Transverse colon (tissue), 4 donors: ENCODE results near the gene HCK. TPM values are rescaled to one million over a fixed set of nuclear protein-coding genes. Genes with fewer than 3 reads are reported as not detected.

Experiments
- DNase-seq: peaks from one replicate; pipeline ENCODE4 v3.0.0-alpha.2; 2019
- H3K27ac ChIP-seq, 4 donors: fragments of 200-600 bp; sonication (generic); 2 replicates each; pipeline ENCODE4 v1.5.1; 2016 to 2018; ENCODE audit warnings: inconsistent platforms in 4 of 4
- H3K27me3 ChIP-seq: fragments of 200-600 bp; sonication (generic); 2 replicates; pipeline ENCODE4 v1.5.1; 2017; ENCODE audit warnings: inconsistent platforms
- H3K36me3 ChIP-seq, 4 donors: fragments of 200-600 bp; sonication (generic); 2 replicates each; pipeline ENCODE4 v1.5.1; 2017 to 2019; ENCODE audit warnings: inconsistent platforms in 4 of 4
- H3K4me1 ChIP-seq, 4 donors: fragments of 200-600 bp; sonication (generic); 2 replicates each; pipeline ENCODE4 v1.5.1; 2017 to 2020; ENCODE audit warnings: inconsistent platforms in 4 of 4
- H3K4me3 ChIP-seq, 4 donors: fragments of 200-600 bp; sonication (generic); 1 replicate in 1 of 4; 2 replicates in 3 of 4; pipeline versions ENCODE4 v1.5.1 to v1.6.1; 2017 to 2019; ENCODE audit warnings: inconsistent platforms in 4 of 4
- H3K9me3 ChIP-seq, 2 donors: fragments of 200-600 bp; sonication (generic); 2 replicates each; pipeline ENCODE4 v1.5.1; 2017 to 2019; ENCODE audit warnings: inconsistent platforms in 2 of 2
- EP300 ChIP-seq: sonication (generic); formaldehyde crosslinking; IDR thresholded peaks from one replicate; pipeline ENCODE4 v1.6.1; 2017; ENCODE audit warnings: antibody characterized with exemption, low read depth
- POLR2A ChIP-seq: fragments of 450-650 bp; IDR thresholded peaks from one replicate; pipeline ENCODE4 v1.6.1; 2016; ENCODE audit warnings: antibody characterized with exemption, mild to moderate bottlenecking, moderate library complexity
- POLR2AphosphoS5 ChIP-seq, 3 donors: sonication (generic); formaldehyde crosslinking; IDR thresholded peaks; one replicate each; pipeline ENCODE4 v1.6.1; 2016; ENCODE audit warnings: antibody characterized with exemption in 3 of 3
- WGBS, 2 donors: methylation state at CpG; one replicate each; pipeline ENCODE4 v1.1.5; 2018; ENCODE audit warnings: low coverage in 1 of 2; 5-methylcytosine and 5-hydroxymethylcytosine counted together
- in situ Hi-C, 4 donors: fragments of 200-750 bp; cut with MboI; loops; one replicate each; pipeline versions ENCODE4 v1.15.0 to v1.15.1; 2017; ENCODE audit warnings: low sequenced_read_pairs in 3 of 4, low pct_ligation_motif_present in 1 of 4, low pct_unique_long_range_greater_than_20kb in 1 of 4
- intact Hi-C: fragments of 100-400 bp; cut with DNase I; formaldehyde crosslinking; loops from one replicate; pipeline ENCODE4 v1.15.1; 2023; ENCODE audit warnings: low total_unique reads
- total RNA-seq, 4 donors: library from RNA; depleted of rRNA; stranded (reverse); fragments of >200 nt; gene quantifications; one replicate each; pipeline ENCODE4 v1.1.0, GENCODE V29; 2016
- TF ChIP-seq, protein P1 (sequence below), 5 experiments: fragments of 200-600 bp in 3 of 5; fragments of 450-650 bp in 2 of 5; sonication (generic) in 3 of 5; IDR thresholded peaks; 1 replicate in 2 of 5; 2 replicates in 3 of 5; pipeline ENCODE4 v1.5.1; 2016 to 2017; ENCODE audit warnings: antibody characterized with exemption in 5 of 5, inconsistent platforms in 3 of 5, mild to moderate bottlenecking in 2 of 5, moderate library complexity in 1 of 5

The HCK gene
- total RNA-seq, 4 donors from 2014 or later: 9.7 to 22.7 (median 11.7) TPM

DNA sequence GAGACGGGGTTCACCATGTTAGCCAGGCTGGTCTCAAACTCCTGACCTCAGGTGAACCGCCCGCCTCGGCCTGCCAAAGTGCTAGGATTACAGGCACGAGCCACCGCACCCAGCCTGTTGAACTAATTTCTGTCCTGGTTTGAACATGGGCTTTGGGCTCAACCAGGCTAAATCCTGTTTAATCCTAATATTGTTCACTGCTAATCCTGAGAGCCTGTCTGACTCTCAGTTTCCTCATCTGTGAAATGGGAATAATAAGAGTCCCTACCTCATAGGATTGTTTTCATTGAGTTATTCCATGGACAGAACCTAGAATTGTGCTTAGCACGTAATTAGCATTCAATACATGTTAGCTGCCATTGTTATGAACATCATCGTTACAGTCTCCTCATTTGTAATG is 74.9 kb downstream of the HCK start:
- TF ChIP-seq POLR2A (no peak), POLR2AphosphoS5 (IDR thresholded peaks at IDR 0.05) (no peak), EP300 (no peak)
- TF ChIP-seq, protein P1, sequence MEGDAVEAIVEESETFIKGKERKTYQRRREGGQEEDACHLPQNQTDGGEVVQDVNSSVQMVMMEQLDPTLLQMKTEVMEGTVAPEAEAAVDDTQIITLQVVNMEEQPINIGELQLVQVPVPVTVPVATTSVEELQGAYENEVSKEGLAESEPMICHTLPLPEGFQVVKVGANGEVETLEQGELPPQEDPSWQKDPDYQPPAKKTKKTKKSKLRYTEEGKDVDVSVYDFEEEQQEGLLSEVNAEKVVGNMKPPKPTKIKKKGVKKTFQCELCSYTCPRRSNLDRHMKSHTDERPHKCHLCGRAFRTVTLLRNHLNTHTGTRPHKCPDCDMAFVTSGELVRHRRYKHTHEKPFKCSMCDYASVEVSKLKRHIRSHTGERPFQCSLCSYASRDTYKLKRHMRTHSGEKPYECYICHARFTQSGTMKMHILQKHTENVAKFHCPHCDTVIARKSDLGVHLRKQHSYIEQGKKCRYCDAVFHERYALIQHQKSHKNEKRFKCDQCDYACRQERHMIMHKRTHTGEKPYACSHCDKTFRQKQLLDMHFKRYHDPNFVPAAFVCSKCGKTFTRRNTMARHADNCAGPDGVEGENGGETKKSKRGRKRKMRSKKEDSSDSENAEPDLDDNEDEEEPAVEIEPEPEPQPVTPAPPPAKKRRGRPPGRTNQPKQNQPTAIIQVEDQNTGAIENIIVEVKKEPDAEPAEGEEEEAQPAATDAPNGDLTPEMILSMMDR (IDR thresholded peaks at IDR 0.05): no peak
- intact Hi-C loops: no loop called here

DNA sequence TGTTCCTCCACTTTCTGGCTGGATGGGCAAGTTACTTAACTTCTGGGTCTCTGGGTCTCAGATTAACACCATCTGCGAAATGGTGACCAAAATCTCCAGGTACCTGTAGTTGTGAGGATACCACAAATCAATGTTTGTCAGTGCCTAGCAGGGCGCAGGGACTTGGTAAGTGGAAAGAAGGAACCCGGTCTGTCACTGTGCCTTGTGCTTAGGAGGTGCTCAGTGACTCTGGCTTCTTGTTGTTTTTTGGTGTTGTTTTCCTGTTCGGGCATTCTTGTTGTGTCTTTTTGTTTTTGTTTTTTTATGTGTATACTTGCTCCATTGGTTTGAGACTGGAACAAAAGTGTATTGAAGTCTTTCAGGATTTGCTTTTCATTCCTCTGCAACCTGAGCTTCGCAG is 75.3 kb downstream of the HCK start:
- Histone ChIP-seq H3K4me1 (no peaks in the 10 kb centered on the region), H3K9me3 (no peaks in the 10 kb centered on the region), H3K36me3 (no peaks in the 10 kb centered on the region), H3K4me3 (no peak overlapping the region), H3K27me3 (no peaks in the 10 kb centered on the region), H3K27ac (no peak overlapping the region)
- WGBS, 2 donors: 92% methylated on average over 5 of the region's 5 CpGs; no CpG with 5 or more reads in 1 of the 2 donors
- in situ Hi-C loops (no loop called here), intact Hi-C loops (no loop called here)
- TF ChIP-seq, protein P1 (IDR thresholded peaks at IDR 0.05): no peak
- TF ChIP-seq POLR2A (no peak), EP300 (no peak), POLR2AphosphoS5 (IDR thresholded peaks at IDR 0.05) (no peak)
- no peak for DNase-seq

More for the DNA sequence above, 74.9 kb downstream of the HCK start:
- Histone ChIP-seq H3K36me3 (no peaks in the 10 kb centered on the region), H3K27ac (no peak overlapping the region), H3K4me1 (no peaks in the 10 kb centered on the region), H3K4me3 (no peak overlapping the region), H3K27me3 (no peaks in the 10 kb centered on the region), H3K9me3 (no peaks in the 10 kb centered on the region)
- in situ Hi-C loops: no loop called here
- DNase-seq: no peak
- 85 to 100% methylated on average over 2 to 8 of the region's 8 CpGs for WGBS, 2 donors

DNA sequence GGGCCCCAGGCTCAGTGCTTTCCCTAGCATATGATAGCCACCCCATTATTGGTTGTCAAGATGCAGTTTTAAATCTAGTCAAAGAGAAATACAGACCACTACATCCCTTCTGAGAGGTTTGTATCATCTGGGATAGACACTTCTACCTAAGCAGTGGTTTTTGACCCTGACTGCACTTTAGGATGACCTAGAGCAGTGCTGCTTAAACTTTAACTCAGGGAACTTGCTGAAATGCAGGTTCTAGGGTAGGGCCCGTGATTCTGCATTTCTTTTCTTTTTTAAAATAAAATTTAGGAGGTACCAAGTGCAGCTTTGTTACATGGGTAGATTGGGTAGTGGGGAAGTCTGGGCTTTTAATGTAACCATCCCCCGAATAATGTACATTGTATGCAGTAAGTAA is 76.1 kb downstream of the HCK start:
- WGBS, 2 donors: 92 to 100% methylated on average over 1 to 2 of the region's 2 CpGs
- TF ChIP-seq EP300 (no peak), POLR2A (no peak)
- Histone ChIP-seq H3K4me1 (no peaks in the 10 kb centered on the region), H3K4me3 (no peak overlapping the region), H3K36me3 (peaks cover 0 to 7% (median 0%) of the 10 kb centered on the region in 4 donors), H3K9me3 (no peaks in the 10 kb centered on the region), H3K27ac (no peak overlapping the region), H3K27me3 (no peaks in the 10 kb centered on the region)
- in situ Hi-C loops: no loop called here
- intact Hi-C loops: no loop called here
- no peak for DNase-seq

- H3K4me1 ChIP-seq: no peaks in the 10 kb centered on the region
- intact Hi-C loops: no loop called here
- H3K36me3 ChIP-seq: peaks cover 0 to 9% (median 0%) of the 10 kb centered on the region in 4 donors
- in situ Hi-C loops: no loop called here
- no peaks in the 10 kb centered on the region for H3K9me3 ChIP-seq
- 89 to 95% methylated on average over 5 of the region's 5 CpGs for WGBS, 2 donors
- no peak for DNase-seq
- no peaks in the 10 kb centered on the region for H3K27me3 ChIP-seq
- no peak overlapping the region for H3K27ac ChIP-seq
- TF ChIP-seq, protein P1 (IDR thresholded peaks at IDR 0.05): no peak
- TF ChIP-seq POLR2A (no peak), POLR2AphosphoS5 (IDR thresholded peaks at IDR 0.05) (no peak), EP300 (no peak)
- H3K4me3 ChIP-seq: no peak overlapping the region
These were observed 77.8 kb downstream of the HCK start for GRCh38 chr20:32129863-32130262.

GRCh38 chr20:32130352-32130751 is 78.3 kb downstream of the HCK start:
- no peak for TF ChIP-seq POLR2AphosphoS5 (IDR thresholded peaks at IDR 0.05)
- Histone ChIP-seq H3K36me3 (peaks cover 0 to 9% (median 0%) of the 10 kb centered on the region in 4 donors), H3K4me1 (no peaks in the 10 kb centered on the region), H3K4me3 (no peak overlapping the region), H3K9me3 (no peaks in the 10 kb centered on the region), H3K27me3 (no peaks in the 10 kb centered on the region), H3K27ac (no peak overlapping the region)
- intact Hi-C loops (no loop called here), in situ Hi-C loops (no loop called here)
- DNase-seq: no peak
- WGBS, 2 donors: 47 to 100% methylated on average over 2 of the region's 2 CpGs
